Stimulated activated CD4-positive, alpha-beta T cell treated with anti-CD3 and anti-CD28 coated beads, Interleukin-4, amount 100 ng/mL, for 48 hours (primary cell): ENCODE results near the gene RNF213.
A peak's percentile ranks its signal among the peaks of the same experiment; 100 is the strongest.

Experiments
- DNase-seq, 2 donors: peaks; one replicate each; pipeline ENCODE4 v3.0.0-alpha.2; 2020; ENCODE audit warnings: low read depth in 2 of 2

The RNF213 gene

DNA sequence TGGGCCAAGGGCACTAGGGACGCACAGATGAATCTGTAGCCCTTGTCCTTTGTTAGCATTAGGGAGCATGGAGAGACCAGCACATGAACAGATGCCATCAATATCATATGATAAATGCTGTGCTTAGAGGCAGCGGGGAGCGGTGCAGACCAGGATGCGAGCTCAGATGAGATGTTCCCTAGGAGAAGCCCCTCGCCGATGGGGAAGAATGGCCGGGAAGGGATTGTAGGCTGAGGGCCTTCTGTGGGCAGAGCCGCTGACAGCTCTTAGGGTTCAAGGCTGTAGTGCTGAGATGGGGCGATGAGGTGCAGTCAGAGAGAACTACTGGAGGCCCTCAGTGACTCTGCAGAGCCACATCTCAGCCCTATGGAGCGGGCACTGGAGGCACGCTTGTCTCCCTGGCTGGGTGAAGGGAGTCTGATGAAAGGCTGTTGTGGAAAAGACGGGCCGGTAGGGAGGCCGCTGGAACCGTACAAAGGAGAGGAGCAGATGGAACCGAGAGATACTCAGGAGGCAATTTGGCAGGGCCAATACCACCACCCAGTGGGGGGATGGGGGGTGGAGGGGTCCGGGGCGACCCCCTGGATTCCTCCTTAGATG is 88.0 kb downstream of the RNF213 start:
- no peak for DNase-seq

DNA sequence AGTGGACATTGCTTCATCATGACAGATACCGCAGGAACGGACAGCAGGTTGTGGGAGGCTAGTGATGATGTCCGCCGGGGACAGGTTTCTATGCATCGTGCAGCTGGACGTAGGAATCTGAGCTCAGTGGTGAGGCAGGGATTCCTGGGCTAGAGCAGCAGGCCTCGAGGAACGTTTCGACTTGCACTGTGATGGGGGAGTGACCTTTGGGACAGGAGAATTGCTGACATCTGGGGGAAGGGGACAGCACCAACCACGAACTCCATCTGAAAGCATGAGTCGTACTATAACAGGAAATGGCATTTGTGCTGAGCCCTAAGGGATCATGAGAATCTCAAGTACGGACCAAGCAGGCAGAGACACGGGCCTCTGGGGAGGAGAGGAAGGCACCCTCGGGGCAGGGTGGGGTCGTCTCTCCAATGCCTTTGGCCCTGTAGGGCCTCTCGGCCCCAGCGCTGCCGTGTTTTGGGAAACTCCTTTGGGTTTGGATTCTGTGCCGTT is 88.5 kb downstream of the RNF213 start:
- no peak for DNase-seq

DNA sequence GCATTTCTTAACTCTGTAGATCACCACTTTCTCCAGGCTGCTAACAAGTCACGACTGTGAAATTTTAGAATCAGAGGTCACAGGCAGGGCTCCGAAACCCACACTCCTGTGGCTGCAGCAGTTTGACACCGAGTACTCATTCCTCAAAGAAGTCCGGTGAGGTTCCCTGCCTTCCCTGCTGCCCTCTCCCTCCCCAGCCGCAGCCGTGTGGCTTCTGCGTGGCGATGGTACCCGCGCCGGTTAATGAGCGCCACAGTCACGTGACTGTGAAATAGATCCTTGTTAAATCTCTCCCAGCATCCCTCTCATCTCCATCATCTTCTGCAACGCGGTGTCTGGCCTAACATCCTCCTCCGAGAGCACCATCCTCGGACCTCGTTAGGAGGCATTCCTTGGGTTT is 89.1 kb downstream of the RNF213 start:
- DNase-seq = no peak

DNA sequence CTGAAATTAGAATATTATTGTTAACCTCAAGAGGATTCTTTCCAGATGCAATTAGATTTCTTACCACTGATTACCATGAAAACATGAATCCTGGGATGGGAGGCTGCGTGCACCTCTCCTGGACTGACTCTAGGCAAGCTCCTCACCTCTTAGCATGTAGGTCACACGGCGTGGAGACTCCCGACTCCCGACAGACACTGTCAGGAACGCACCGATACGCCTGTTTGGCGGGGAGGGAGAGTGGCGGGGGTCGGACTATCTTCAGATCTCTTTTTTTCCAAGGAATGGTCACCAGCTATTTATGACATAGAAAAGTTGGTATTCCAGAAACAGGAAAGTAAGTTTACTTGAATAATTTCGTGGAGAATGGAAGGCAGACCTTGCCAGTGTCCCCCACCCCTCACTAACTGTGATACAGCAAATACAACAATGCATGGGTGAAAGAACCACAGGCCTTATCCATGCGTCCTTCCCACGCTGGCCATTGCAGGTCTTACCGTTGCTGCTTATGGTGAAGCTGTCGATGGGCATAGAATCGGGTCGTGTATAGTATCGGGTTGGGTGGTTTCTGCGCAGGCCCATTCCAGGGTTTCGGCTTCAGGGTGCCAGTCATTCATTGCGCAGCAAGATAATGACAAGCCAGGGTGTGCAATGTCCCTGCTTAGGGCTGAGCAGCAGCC is 91.7 kb downstream of the RNF213 start:
- DNase-seq = no peak

DNA sequence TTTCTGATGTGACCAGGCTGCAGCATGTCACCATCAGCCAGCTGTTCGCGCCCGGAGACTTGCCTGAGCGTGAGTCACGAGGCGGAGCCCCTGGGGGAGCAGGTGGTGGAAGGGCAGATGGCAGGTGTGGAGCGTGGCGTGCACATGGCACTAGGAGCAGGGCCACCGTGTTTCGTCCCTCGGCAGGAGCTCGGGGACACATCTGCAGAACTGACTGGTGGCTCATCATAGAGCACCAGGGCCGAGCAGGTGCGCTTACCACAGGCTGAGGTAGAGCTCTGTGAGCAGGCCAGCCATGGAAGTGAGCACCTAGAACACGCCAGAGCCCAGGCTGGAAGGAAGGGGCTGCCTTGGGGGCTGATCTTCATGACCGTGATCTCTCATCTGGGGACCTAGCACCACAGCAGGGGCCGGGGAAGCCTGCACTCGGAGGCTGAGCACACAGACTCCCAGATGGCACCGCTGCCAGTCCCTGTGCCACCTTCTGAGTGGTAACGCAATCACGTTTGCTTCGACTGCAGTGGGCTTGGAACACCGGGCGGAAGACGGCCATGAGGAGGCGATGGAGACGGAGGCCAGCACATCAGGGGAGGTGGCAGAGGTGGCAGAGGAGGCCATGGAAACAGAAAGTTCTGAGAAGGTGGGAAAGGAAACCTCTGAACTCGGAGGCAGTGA is 92.5 kb downstream of the RNF213 start:
- no peak for DNase-seq

DNA sequence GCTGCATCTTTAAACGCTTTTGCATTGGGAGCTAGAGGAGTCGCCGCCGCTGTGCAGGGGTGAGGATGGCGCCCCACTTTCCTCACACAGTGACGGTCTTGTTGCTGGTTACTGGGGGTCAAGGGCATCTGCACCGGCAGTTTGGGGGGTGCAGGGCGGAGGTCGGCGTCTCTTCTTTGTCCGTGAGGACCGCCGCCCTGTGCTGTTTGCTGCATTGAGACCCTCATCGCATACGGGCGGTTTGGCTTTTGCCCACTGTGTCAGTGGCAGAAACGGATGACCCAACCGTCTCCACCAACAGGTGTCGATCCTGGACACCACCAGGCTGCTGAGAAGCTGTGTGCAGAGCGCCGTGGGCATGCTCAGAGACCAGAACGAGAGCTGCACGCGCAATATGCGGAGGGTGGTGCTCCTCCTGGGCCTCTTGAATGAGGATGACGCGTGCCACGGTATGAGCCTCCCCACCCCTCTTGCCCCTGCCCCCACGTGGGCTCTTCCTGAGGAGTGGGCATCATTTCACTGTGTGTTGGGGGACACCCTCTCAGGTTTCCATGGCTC is 93.1 kb downstream of the RNF213 start:
- no peak for DNase-seq

DNA sequence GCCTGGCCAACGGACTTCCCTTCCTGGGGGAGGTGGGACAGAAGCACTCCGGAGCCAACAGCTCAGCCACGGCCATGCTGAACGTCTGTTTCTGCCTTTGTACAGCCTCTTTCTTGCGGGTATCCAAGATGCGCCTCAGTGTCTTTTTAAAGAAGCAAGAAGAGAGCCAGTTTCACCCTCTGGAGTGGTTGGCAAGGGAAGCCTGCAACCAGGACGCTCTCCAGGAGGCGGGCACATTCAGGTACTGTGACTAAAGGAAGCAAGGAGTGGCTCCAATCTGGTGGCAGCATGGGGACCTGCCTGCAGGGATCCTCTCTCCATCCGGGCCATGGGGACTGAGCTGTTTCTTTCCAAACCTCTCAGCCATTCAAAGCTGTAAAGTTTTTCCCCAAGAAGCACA is 93.7 kb downstream of the RNF213 start:
- no peak for DNase-seq

DNA sequence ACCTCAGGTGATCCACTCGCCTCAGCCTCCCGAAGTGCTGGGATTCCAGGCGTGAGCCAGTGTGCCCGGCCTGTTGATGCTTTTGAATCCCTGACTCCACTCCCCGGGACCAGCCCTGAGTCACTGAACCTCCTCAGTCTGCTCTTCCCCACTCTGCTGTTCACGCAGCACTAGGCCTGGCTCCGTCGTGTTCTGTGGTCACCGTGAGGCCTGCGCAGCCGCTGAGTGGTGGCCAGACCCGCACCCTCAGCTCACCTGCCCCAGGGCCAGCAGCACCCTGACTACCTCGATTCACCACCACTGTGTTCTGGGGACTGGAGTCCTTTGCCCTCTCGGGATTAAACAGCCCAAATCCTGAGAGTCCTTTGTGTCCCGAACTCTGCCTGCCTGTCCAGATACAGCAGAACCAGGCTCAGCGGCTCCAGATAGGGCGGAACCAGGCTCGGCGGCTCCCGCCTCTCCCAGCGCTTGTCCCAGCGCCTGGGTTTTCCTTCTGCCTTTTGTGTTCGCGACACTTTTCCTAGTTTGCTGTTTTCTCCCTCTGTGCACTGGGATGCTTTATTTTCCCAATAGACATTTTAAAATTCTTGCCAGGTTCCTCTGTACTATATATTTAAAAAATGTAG is 95.7 kb downstream of the RNF213 start:
- DNase-seq = no peak

DNA sequence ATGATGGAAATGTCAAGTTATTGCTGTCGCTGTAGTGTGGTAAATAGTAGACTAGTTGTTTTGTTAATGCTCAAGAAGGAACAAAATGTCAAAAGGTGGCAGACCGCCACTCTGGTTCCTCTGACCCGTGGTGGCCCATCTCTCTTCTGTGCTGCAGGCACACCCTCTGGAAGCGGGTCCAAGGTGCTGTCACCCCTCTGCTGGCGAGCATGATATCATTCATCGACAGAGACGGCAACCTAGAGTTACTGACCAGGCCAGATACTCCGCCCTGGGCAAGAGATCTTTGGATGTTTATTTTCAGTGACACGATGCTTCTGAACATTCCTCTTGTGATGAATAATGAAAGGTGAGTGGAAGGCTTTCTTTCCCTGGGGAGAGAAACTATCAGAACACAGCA is 97.5 kb downstream of the RNF213 start:
- no peak for DNase-seq

DNA sequence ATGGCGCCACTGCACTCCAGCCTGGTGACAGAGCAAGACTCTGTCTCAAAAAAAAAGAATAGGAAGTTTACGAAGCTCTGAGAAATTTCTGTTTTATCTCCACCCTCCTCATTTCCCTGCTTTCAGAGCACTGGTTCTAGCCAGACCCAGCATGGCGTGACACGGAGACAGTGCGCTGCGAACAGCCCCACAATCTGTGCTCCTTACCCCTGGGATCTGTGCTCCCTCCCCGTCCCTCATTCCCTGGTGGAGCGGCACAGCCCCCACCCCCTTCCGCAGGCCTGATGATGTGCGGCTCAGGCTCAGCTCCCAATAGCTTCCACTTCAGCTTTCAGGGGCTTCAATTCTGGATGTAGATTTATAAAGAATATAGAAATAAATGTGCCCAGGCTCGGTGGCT is 98.2 kb downstream of the RNF213 start:
- DNase-seq = no peak

DNA sequence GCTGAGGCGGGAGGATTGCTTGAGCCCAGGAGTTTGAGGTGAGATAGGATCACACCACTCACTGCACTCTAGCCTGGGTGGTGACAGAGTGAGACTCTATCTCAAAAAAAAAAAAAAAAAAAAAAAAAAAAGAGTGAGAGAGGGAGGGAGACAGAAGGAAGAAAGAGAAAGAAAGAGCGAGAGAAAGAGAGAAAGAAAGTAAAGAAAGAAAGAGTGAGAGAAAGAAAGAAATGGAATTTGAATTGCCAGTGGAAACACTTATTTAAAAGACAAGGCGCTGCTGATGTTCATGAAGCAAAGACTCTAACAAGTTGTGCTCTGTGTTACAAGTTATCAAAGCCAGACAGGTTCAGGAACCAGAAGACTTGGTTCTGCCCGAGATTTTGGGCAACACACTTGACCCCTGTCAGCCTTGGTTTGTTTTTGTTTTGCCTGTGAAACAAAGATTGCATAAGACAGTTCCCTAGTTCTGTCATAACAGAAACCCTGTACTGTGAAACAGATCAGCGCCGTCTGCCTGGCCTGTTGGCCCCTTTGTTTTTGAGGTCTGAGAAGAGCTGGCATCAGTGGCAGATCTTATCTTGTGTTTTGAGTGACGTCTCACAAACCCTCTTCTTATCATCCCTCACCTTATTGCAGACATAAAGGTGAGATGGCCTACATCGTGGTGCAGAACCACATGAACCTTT is 98.9 kb downstream of the RNF213 start:
- DNase-seq = no peak

DNA sequence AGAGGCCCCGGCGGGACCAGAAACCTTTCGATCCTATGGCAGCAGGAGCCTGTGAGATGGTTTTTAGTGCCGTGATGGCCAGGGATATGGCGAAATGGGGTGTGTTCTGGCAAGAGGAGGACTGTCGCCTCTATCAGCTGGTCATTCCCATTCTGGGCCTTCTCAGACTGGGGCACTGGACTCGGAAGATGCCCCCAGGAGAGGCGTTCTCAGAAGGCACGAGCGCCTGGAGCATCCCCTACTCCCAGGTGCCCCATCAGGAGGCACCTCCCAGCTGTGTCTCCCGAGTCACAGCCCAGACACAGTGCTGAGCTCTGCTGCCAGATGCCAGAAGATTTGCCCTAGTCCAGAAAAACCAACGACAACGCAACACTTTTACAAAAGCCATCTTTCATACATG is 99.7 kb downstream of the RNF213 start:
- DNase-seq = no peak

DNA sequence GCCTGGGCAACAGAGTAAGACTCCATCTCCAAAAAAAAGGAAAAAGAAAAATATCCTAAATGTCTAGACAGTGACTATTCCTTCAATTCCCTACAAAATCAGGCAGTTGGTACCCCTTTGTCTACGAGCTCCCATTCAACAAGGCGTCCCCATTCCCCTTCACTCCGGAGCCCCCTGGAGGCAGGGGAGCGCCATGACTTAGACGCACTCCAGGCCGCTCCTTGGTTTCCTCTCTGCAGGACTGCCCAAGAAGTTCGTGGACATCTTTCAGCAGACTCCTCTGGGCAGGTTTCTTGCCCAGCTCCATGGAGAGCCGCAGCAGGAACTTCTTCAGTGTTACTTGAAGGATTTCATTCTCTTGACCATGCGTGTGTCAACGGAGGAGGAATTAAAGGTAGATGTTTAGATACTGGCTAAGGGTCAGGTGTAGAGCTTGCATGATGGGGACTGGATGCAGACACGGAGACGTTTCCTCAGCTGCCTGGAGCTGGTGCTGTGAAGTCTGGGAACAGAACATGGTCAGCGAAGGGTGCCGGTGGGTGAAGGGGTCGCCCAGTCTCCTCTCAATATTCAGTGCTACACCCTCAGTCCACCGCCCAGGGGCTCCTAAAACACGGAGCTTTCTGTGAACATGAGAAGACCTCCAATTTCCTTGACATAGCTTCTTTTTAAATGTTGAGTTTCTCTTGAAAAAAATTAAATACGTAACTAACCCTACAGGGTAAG is 101.0 kb downstream of the RNF213 start:
- DNase-seq = peak in 1 of 2 donors; percentile 10

DNA sequence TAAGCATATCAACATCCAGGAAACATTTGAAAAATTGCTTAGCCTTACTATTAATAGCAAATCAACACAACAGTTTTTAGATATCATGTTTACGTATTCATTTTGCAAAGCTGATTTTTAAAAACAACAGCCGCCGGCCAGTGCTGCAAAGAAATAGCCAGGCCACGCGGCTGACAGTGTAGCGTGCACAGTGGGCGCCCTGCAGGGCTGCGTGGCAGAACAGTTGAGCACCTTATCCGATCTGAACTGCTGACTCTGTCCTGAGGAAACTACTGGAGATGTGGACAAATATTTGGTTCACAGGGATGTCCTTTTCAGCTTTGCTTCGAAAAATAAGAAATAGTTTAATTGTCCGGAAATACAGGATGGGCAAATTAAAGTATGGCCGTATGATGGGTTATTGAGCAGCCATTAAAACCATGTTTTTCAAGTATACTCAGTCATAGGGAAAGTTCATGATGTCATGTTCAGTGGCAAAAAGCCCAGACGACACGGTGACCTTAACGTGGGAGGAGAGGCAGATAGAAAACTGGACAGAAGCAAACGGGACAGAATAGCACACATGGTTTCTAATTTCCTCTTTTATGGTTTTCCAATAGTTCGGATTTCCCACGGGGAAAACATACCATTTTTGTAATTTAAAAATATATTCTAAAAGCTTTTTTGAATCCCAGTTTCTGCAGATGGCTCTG is 101.9 kb downstream of the RNF213 start:
- no peak for DNase-seq

DNA sequence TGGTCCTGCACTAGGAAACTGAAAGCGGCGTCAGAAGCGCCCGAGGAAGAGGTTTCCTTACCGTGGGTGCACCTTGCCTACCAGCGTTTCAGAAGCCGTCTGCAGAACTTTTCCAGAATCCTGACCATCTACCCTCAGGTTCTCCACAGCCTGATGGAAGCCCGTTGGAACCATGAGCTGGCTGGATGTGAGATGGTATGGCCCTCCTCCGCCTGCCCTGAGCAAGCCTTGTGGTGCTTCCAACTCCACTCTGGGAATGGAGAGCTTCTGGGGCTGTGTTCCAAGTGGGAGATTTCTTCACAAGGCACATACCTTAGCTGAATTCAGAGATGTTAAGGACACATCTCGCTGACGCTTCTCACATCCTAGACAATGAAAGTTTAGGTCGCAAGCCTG is 102.5 kb downstream of the RNF213 start:
- DNase-seq = no peak

DNA sequence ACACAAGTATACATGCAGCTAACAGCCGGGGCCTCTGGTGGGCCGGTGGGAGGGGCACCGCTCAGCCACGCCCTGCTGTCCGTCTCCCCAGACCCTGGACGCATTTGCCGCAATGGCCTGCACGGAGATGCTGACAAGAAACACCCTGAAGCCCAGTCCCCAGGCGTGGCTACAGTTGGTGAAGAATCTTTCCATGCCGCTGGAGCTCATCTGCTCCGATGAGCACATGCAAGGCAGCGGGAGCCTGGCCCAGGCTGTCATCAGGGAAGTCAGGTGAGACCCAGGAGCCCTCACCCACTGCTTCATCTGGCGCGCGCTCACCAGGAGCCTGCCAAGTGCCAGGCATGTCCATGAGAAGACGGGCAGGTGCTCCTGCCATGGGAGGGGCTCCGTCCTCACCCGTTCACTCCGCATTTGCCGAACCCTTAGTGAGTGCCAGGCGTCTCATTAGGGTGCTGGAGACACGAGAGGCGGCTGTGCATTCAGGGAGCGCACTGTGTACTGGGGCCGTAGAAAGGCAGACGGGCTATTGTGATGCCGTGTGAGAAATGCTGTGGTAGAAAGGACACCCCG is 103.0 kb downstream of the RNF213 start:
- DNase-seq = no peak

DNA sequence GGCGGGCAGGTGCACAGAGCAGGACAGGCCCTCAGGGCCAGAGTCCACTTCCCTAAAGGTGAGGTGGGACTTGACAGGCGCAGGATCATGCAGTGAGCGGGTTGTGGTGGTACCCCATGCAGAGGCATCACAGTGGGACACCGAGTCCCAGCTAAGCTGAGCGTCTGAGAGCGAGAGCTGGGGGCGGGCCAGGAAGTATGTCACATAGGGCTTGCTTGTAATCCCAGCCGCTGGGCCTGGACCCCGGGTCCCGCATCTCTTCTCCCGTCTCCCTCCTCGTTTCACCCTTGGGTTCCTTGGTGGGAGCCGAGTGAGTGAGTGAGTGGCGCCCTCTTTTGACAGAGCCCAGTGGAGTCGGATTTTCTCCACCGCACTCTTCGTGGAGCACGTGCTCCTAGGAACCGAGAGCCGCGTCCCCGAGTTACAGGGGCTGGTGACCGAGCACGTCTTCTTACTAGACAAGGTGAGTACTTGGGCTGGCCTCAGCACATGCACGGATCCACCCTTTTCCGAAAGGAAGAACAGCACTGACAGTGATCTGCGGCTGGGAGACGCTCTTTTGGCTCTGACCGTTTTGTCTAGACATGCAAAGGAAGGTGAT is 103.5 kb downstream of the RNF213 start:
- peak in 1 of 2 donors; percentile 15 for DNase-seq

DNA sequence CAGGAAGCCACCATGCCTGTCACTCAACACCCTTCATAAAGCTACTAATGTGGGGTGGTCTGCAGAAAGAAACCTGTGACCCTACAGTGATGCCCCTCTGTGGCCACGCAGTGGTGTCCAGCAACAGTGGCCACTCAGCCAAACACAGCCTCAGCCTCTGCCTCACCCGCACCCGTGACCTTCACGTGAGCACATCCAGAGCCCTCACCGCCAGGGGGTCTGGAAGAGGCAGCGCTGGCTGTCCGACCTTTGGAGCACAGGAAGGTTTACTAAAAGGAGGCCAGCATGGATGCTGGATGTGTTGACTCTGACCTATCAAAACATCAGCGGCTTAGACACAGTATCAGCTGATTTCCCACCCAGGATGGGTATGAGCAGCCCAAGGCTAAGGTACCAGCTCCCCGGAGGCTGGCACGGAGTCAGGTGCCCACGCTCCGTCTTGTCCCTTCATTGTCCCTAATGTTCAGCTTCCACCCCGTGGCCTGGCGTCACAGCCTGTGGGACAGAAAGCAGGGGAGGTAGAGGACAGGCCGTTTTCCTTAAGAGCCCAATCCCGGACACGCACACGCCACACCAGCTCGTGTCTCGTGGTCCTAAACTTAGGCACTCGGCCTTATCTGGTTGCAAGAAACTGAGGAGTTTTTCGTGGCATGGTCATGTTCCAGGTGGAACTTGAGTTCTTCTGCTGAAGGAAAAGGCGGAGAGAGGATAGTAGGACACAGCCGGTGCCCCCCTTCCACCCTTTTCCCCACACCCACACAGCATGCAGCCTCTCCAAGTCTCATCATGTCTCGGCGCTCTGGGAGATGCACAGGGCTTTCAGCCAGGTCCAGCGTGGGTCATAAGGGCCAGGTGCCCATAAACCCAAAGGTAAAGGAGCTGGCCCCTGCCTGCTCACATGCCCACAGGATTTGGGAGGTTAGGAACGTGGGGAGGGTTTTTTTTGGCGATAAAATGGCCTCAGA is 104.6 kb downstream of the RNF213 start:
- DNase-seq = no peak

DNA sequence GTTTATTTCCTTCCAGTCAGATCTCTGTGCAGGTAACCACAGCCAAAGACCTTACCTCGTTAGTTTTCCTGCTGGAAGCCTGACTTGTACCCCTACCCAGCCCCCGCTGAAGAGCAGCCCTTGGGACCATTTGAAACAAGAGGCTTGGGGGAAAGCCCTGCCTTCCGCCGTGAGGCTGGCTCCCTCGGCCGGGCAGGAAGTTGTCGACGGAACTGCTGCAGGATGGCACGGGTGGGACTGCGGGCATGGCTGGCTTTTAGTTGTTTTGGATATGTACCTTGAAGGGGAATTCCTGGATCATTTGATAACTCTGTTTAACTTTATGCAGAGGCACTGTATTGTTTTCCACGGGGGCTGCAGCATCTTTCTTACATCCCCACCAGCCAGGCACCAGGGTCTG is 105.3 kb downstream of the RNF213 start:
- no peak for DNase-seq
